Measurements from ENCODE around the gene SLC9A7.

The SLC9A7 gene

GRCh38 chrX:46704767-46705386 lies 54.0 kb downstream of the SLC9A7 start:
- no peak for TF ChIP-seq GATA1 (IDR thresholded peaks at IDR 0.05; ENCODE audit: low read depth, low read length)
- TF ChIP-seq POLR2A (IDR thresholded peaks at IDR 0.05; ENCODE audit: low read length): no peak
- peak; percentile 23 to 71 for DNase-seq

DNA sequence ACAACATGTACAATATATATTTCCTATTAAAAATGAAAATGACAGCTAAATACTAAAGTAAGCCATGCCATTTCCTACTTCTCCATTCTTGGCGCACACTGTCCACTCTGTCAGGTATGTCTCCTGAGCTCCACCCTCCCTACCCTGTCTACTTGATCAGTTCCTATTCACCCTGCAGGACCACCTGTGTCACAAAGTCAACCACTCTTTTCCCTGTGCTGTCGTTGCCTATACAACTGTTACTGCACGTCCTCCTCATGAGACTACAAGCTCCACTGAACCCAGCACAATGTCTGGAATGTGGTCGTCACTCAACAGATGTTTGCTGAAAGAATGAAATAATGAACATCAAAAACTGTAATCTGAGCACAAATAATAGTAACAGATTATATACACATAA lies 54.9 kb downstream of the SLC9A7 start:
- no peak for TF ChIP-seq POLR2A (IDR thresholded peaks at IDR 0.05; ENCODE audit: low read length)
- TF ChIP-seq GATA1 (IDR thresholded peaks at IDR 0.05; ENCODE audit: low read depth, low read length): no peak
- DNase-seq: no peak

DNA sequence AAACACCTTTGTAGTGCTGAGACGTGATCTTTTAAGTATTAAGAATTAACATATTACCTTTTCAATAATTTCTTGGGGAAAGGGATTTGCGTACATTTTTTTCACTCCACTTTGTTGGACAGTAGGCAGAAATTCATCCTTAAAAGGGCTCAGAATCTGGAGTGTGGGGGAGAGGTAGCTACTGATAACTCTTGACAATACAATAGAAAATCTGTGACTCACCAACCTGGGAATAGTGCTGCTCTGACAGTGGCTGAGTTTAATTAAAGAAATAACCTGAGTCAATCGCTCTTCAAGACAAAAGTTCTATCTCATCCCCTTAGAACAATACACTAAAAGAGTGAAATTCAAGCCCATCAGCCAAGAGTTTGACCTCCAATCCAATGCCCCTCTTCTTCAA lies 60.2 kb downstream of the SLC9A7 start:
- TF ChIP-seq POLR2A (IDR thresholded peaks at IDR 0.05; ENCODE audit: low read length): no peak
- TF ChIP-seq GATA1 (IDR thresholded peaks at IDR 0.05; ENCODE audit: low read depth, low read length): no peak
- DNase-seq: no peak

GRCh38 chrX:46695491-46695890 lies 63.4 kb downstream of the SLC9A7 start:
- no peak for TF ChIP-seq POLR2A (IDR thresholded peaks at IDR 0.05; ENCODE audit: low read length)
- TF ChIP-seq GATA1 (IDR thresholded peaks at IDR 0.05; ENCODE audit: low read depth, low read length): no peak
- no peak for DNase-seq

- no peak for DNase-seq
- TF ChIP-seq POLR2A (IDR thresholded peaks at IDR 0.05; ENCODE audit: low read length): no peak
- no peak for TF ChIP-seq GATA1 (IDR thresholded peaks at IDR 0.05; ENCODE audit: low read depth, low read length)
Measured at GRCh38 chrX:46694549-46694948, 64.4 kb downstream of the SLC9A7 start.

- no peak for TF ChIP-seq POLR2A (IDR thresholded peaks at IDR 0.05; ENCODE audit: low read length)
- no peak for DNase-seq
Measured at GRCh38 chrX:46693149-46693548, 65.8 kb downstream of the SLC9A7 start.

GRCh38 chrX:46690818-46691217 lies 68.1 kb downstream of the SLC9A7 start:
- TF ChIP-seq GATA1 (IDR thresholded peaks at IDR 0.05; ENCODE audit: low read depth, low read length) (no peak), POLR2A (IDR thresholded peaks at IDR 0.05; ENCODE audit: low read length) (no peak)
- no peak for DNase-seq

DNA sequence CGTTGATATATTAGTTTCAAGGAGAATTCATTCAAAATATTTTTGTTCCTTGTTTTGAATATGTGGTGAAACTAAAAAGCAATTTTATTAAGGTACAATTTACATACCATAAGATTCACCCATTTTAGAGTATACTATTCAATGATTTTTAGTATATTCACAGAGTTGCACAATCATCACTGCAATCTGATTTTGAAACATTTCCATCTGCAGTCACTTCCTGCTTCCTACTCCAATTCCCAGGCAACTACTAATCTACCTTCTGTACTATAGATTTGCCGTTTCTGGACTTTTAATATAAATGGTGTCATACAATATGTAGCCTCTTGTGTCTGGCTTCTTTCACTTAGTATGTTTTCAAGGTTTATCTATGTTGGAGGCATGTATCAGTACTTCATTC lies 71.3 kb downstream of the SLC9A7 start:
- TF ChIP-seq GATA1 (IDR thresholded peaks at IDR 0.05; ENCODE audit: low read depth, low read length) (no peak), POLR2A (IDR thresholded peaks at IDR 0.05; ENCODE audit: low read length) (no peak)
- DNase-seq: no peak

GRCh38 chrX:46686003-46686645 lies 72.8 kb downstream of the SLC9A7 start:
- peak; percentile 4 to 49 for DNase-seq
- TF ChIP-seq GATA1 (IDR thresholded peaks at IDR 0.05; ENCODE audit: low read depth, low read length) (no peak), POLR2A (IDR thresholded peaks at IDR 0.05; ENCODE audit: low read length) (no peak)

DNA sequence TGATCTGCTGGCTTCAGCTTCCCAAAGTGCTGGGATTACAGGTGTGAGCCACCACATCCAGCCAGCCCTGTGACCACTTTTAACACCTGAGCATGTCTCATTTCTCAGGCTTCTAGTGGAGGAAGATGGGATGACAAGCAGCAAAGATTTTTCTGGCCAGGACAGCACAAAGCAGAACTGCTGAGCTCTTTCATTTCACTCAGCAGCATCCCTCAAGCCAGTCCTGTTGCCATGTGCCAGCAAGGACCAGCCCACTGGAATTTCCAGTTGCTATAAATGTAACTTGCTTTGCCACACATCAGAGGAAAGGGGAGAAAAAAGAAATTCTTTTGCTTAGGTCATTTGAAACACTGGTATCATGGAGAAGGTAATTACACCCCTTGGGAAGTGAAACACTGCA lies 75.9 kb downstream of the SLC9A7 start:
- no peak for DNase-seq
- TF ChIP-seq GATA1 (IDR thresholded peaks at IDR 0.05; ENCODE audit: low read depth, low read length) (no peak), POLR2A (IDR thresholded peaks at IDR 0.05; ENCODE audit: low read length) (no peak)

- no peak for TF ChIP-seq GATA1 (IDR thresholded peaks at IDR 0.05; ENCODE audit: low read depth, low read length)
- no peak for TF ChIP-seq POLR2A (IDR thresholded peaks at IDR 0.05; ENCODE audit: low read length)
- DNase-seq: no peak
Measured at GRCh38 chrX:46681849-46682248, 77.1 kb downstream of the SLC9A7 start.

DNA sequence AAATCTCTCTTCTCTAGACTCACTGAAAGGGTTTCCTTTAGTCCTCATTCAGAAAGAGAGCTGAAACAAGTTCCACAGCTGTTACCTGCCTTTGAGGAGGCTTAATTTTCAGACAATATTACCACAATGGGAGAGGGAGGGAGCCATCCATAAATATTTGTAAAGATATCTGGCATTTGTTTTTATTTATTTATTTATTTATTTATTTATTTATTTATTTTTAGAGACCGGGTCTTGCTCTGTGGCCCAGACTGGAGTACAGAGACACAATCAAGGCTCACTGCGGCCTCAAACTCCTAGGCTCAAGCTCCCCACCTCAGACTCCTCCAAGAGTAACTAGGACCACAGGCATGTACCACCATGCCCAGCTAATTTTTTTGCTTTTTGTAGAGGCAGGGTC lies 80.7 kb downstream of the SLC9A7 start:
- no peak for DNase-seq
- TF ChIP-seq POLR2A (IDR thresholded peaks at IDR 0.05; ENCODE audit: low read length) (no peak), GATA1 (IDR thresholded peaks at IDR 0.05; ENCODE audit: low read depth, low read length) (no peak)

DNA sequence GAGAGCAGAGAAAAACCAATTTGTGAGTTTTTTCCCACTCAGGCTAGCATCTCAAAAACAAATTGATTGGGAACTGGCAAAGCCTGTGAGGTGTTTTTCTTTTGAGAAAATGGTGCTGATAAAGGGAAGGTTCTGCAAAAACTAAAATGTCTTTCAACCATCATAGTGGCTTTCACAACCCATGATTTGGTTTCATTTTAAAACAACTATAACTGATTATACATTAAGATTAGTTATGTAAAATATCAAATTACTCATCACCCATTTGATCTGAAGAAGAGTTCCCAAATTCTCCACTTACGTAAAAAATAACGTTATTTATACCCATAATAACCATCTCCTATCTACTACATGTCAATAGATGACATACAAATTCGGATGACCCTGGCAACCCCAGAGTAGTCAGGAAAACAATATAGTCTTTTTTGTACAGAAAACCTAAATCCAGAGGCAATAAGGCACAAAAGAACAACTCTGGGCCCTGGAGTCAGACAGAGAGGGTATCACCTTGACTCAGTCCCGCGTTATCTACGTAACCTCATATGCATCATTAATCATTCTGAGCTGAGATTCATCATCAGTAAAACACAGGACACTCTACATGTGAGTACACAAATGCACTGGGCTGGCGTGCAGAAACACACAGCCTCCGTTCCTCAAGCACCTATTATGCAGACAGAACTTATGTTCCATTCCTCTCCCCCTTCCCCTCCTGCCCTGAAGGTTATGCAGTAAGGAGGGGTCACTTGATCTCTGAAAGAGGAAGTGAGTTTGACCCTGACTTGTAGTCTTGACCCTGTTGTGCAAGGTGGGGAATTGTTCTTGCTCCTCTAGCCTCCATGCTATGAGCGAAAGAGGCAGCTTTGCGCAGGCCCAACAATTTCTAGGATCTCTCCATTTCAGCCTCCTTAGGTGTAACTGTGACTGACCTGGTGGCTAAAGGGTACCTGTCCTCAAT lies 82.2 kb downstream of the SLC9A7 start:
- TF ChIP-seq GATA1 (IDR thresholded peaks at IDR 0.05; ENCODE audit: low read depth, low read length): no peak
- DNase-seq: no peak

GRCh38 chrX:46673620-46674359 lies 85.1 kb downstream of the SLC9A7 start:
- no peak for DNase-seq
- TF ChIP-seq POLR2A (IDR thresholded peaks at IDR 0.05; ENCODE audit: low read length) (no peak), GATA1 (IDR thresholded peaks at IDR 0.05; ENCODE audit: low read depth, low read length) (no peak)

Data from erythroblast (primary cell).